Spinal cord (tissue), 10 donors: Measurements from ENCODE around the gene LARP4B. TPM values are rescaled to one million over a fixed set of nuclear protein-coding genes. Genes with fewer than 3 reads are reported as not detected.

ENCODE experiments used
- DNase-seq, 6 donors: peaks; one replicate each; pipeline versions ENCODE4 v3.0.0 to v3.0.0-alpha.2; 2013 to 2015; ENCODE audit warnings: low spot score in 6 of 6, low read depth in 4 of 6
- H3K27ac ChIP-seq: one replicate; pipeline ENCODE4 v1.5.1; 2013; ENCODE audit warnings: low read depth, low read length, control low read depth
- H3K27me3 ChIP-seq: one replicate; pipeline ENCODE4 v1.6.1; 2013; ENCODE audit warnings: low read length; ENCODE audit not compliant: control insufficient read depth, insufficient read depth
- H3K36me3 ChIP-seq: one replicate; pipeline ENCODE4 v1.6.1; 2013; ENCODE audit warnings: low read length; ENCODE audit not compliant: control insufficient read depth, insufficient read depth
- H3K4me1 ChIP-seq: one replicate; pipeline ENCODE4 v1.6.1; 2013; ENCODE audit warnings: low read length; ENCODE audit not compliant: control insufficient read depth, insufficient read depth
- H3K4me3 ChIP-seq: one replicate; pipeline ENCODE4 v1.5.1; 2013; ENCODE audit warnings: low read depth, low read length, control low read depth
- H3K9me3 ChIP-seq: one replicate; pipeline ENCODE4 v1.6.1; 2013; ENCODE audit warnings: low read length; ENCODE audit not compliant: control insufficient read depth, insufficient read depth
- WGBS: methylation state at CpG from one replicate; pipeline ENCODE4 v1.1.5; 2013; ENCODE audit warnings: missing lambda C conversion rate; ENCODE audit not compliant: insufficient coverage; 5-methylcytosine and 5-hydroxymethylcytosine counted together
- polyA plus RNA-seq, 2 donors: library from polyadenylated mRNA; unstranded; fragments of 120-200 nt; gene quantifications; one replicate each; pipeline ENCODE4 v1.2.1, GENCODE V29; 2013; ENCODE audit not compliant: insufficient read length in 2 of 2
- total RNA-seq, 2 donors: library from RNA; depleted of rRNA in 1 of 2; stranded (reverse); fragments of 120-200 nt in 1 of 2; fragments of >200 nt in 1 of 2; gene quantifications; one replicate each; pipeline versions ENCODE4 v1.2.3 to v1.2.4, GENCODE V29; 2013 to 2014
- donor health status: healthy.

LARP4B gene
- total and polyA plus RNA-seq, 4 donors, result 28.2 to 38.5 (median 38.0) TPM

- Histone ChIP-seq H3K9me3 (peaks cover 3% of the 10 kb centered on the region), H3K27me3 (no peaks in the 10 kb centered on the region), H3K4me3 (no peak overlapping the region), H3K4me1 (no peaks in the 10 kb centered on the region), H3K27ac (no peak overlapping the region), H3K36me3 (no peaks in the 10 kb centered on the region)
- no CpG with 5 or more reads among the region's 1 CpG for WGBS
- DNase-seq, result no peak
These were observed 134.3 kb downstream of the LARP4B start for GRCh38 chr10:797179-797578.

GRCh38 chr10:796233-796632 lies 135.3 kb downstream of the LARP4B start:
- peaks cover 2% of the 10 kb centered on the region for H3K36me3 ChIP-seq
- 100% methylated on average over 1 of the region's 4 CpGs for WGBS
- H3K9me3 ChIP-seq, result peaks cover 3% of the 10 kb centered on the region
- H3K27me3 ChIP-seq, result no peaks in the 10 kb centered on the region
- H3K4me3 ChIP-seq, result no peak overlapping the region
- no peaks in the 10 kb centered on the region for H3K4me1 ChIP-seq
- DNase-seq, result no peak
- H3K27ac ChIP-seq, result no peak overlapping the region

- peak in 1 of 6 donors; percentile 16 for DNase-seq
- 95% methylated on average over 4 of the region's 7 CpGs for WGBS
- Histone ChIP-seq H3K27ac (no peak overlapping the region), H3K36me3 (peaks cover 9% of the 10 kb centered on the region), H3K27me3 (no peaks in the 10 kb centered on the region), H3K9me3 (peaks cover 3% of the 10 kb centered on the region), H3K4me1 (peaks cover 6% of the 10 kb centered on the region), H3K4me3 (no peak overlapping the region)
These were observed 137.0 kb downstream of the LARP4B start for GRCh38 chr10:794382-794956.

- Histone ChIP-seq H3K4me3 (no peak overlapping the region), H3K27me3 (no peaks in the 10 kb centered on the region), H3K4me1 (peaks cover 22% of the 10 kb centered on the region), H3K36me3 (peaks cover 9% of the 10 kb centered on the region), H3K27ac (no peak overlapping the region), H3K9me3 (peaks cover 1% of the 10 kb centered on the region)
- 67% methylated on average over 1 of the region's 3 CpGs for WGBS
- peak in 1 of 6 donors; percentile 33 for DNase-seq
These were observed 138.8 kb downstream of the LARP4B start for GRCh38 chr10:792792-793100.

GRCh38 chr10:792083-792791 lies 139.3 kb downstream of the LARP4B start:
- no peaks in the 10 kb centered on the region for H3K27me3 ChIP-seq
- 89% methylated on average over 9 of the region's 16 CpGs for WGBS
- no peak overlapping the region for H3K27ac ChIP-seq
- H3K9me3 ChIP-seq, result peaks cover 1% of the 10 kb centered on the region
- DNase-seq, result no peak
- peaks cover 22% of the 10 kb centered on the region for H3K4me1 ChIP-seq
- peaks cover 9% of the 10 kb centered on the region for H3K36me3 ChIP-seq
- no peak overlapping the region for H3K4me3 ChIP-seq

- Histone ChIP-seq H3K4me1 (peaks cover 22% of the 10 kb centered on the region), H3K36me3 (peaks cover 9% of the 10 kb centered on the region), H3K27me3 (peaks cover 2% of the 10 kb centered on the region), H3K4me3 (no peak overlapping the region), H3K9me3 (no peaks in the 10 kb centered on the region), H3K27ac (no peak overlapping the region)
- WGBS, result 98% methylated on average over 7 of the region's 7 CpGs
- no peak for DNase-seq
These were observed 139.9 kb downstream of the LARP4B start for GRCh38 chr10:791639-792038.

GRCh38 chr10:790821-791551 lies 140.5 kb downstream of the LARP4B start:
- no peak for DNase-seq
- Histone ChIP-seq H3K4me1 (peaks cover 22% of the 10 kb centered on the region), H3K9me3 (no peaks in the 10 kb centered on the region), H3K36me3 (peaks cover 9% of the 10 kb centered on the region), H3K27me3 (peaks cover 2% of the 10 kb centered on the region), H3K4me3 (no peak overlapping the region), H3K27ac (no peak overlapping the region)
- WGBS, result 85% methylated on average over 19 of the region's 25 CpGs

GRCh38 chr10:789831-790701 lies 141.4 kb downstream of the LARP4B start:
- no peaks in the 10 kb centered on the region for H3K9me3 ChIP-seq
- H3K4me3 ChIP-seq, result no peak overlapping the region
- no peak for DNase-seq
- H3K27ac ChIP-seq, result no peak overlapping the region
- peaks cover 9% of the 10 kb centered on the region for H3K36me3 ChIP-seq
- 80% methylated on average over 30 of the region's 30 CpGs for WGBS
- H3K27me3 ChIP-seq, result peaks cover 2% of the 10 kb centered on the region
- peaks cover 25% of the 10 kb centered on the region for H3K4me1 ChIP-seq
